HCT116 (cell line): ENCODE results near the gene RALGPS2. TPM values are rescaled to one million over a fixed set of nuclear protein-coding genes. Genes with fewer than 3 reads are reported as not detected.

ENCODE experiments used
- ATAC-seq: fragments of 200-7000 bp; cut with Tn5 transposase; 2 replicates; pipeline ENCODE4 v1.9.1; 2020; ENCODE audit warnings: mild to moderate bottlenecking, moderate library complexity
- BruUV-seq: library from RNA; stranded (reverse); fragments of 400-500 nt; replicated peaks from 2 replicates; lab custom pipeline; 2021; lab: Mats Ljungman, UMichigan
- CTCF ChIA-PET: fragments of 300-600 bp; sonication (Branson Sonifier 250); formaldehyde crosslinking; loops from one replicate; lab custom pipeline; 2021; ENCODE audit warnings: antibody characterized with exemption; lab: Charles Lee
- POLR2A ChIA-PET: fragments of 300-600, 350-600 bp; sonication (Branson Sonifier 250); formaldehyde crosslinking; loops from one replicate; lab custom pipeline; 2021; ENCODE audit warnings: antibody characterized with exemption; lab: Charles Lee
- RAD21 ChIA-PET, 2 experiments: fragments of 300-600 bp; sonication (Branson Sonifier 250); formaldehyde crosslinking; loops; one replicate each; lab custom pipeline; 2023; ENCODE audit warnings: low total read pairs in 2 of 2; ENCODE audit not compliant: uncharacterized antibody in 2 of 2, unreplicated experiment in 2 of 2, low non-redundant PET in 1 of 2; lab: Charles Lee
- DNase-seq: peaks from one replicate; pipeline ENCODE4 v3.0.0-alpha.2; 2010; ENCODE audit warnings: low read depth, low spot score
- H2AFZ ChIP-seq: fragments of 200-600 bp; shearing (Covaris generic), sonication (generic); 2 replicates; pipeline ENCODE4 v1.6.1; 2017; ENCODE audit warnings: low read depth, mixed run types, mixed read lengths, antibody characterized with exemption, low read length; ENCODE audit not compliant: poor library complexity, severe bottlenecking
- H3K27ac ChIP-seq: 2 replicates; pipeline ENCODE4 v1.5.1; 2012; ENCODE audit warnings: low read depth, low read length
- H3K27me3 ChIP-seq: fragments of 200-600 bp; sonication (generic); 2 replicates; pipeline ENCODE4 v1.6.1; 2016; ENCODE audit warnings: mixed run types, low read length, mixed read lengths; ENCODE audit not compliant: insufficient read depth
- H3K36me3 ChIP-seq, 2 experiments: fragments of 200-500 bp in 1 of 2; fragments of 200-600 bp in 1 of 2; sonication (Bioruptor generic) in 1 of 2; sonication (generic) in 1 of 2; 2 replicates each; pipeline versions ENCODE4 v1.5.1 to v1.6.1; 2014 to 2016; ENCODE audit warnings: low read length in 2 of 2, inconsistent platforms in 1 of 2, mixed read lengths in 1 of 2, mixed run types in 1 of 2; ENCODE audit not compliant: insufficient read depth in 2 of 2, control insufficient read depth in 1 of 2
- H3K4me1 ChIP-seq, 2 experiments: fragments of 200-600 bp in 1 of 2; sonication (generic) in 1 of 2; 2 replicates each; pipeline versions ENCODE4 v1.5.1 to v1.6.1; 2012 to 2017; ENCODE audit warnings: low read length in 2 of 2, inconsistent platforms in 1 of 2, mild to moderate bottlenecking in 1 of 2, mixed read lengths in 1 of 2, mixed run types in 1 of 2, moderate library complexity in 1 of 2; ENCODE audit not compliant: insufficient read depth in 2 of 2, control insufficient read depth in 1 of 2
- H3K4me2 ChIP-seq: fragments of 200-600 bp; sonication (generic); 2 replicates; pipeline ENCODE4 v1.6.1; 2017; ENCODE audit warnings: mixed run types, low read length, mixed read lengths
- H3K4me3 ChIP-seq, 2 experiments: fragments of 200-600 bp in 1 of 2; sonication (generic) in 1 of 2; replicated peaks in 1 of 2; 2 replicates each; pipeline ENCODE4 v1.5.1; 2011 to 2016; ENCODE audit warnings: low read length in 2 of 2, control low read depth in 1 of 2, low read depth in 1 of 2, mild to moderate bottlenecking in 1 of 2, mixed read lengths in 1 of 2, mixed run types in 1 of 2
- H3K79me2 ChIP-seq: fragments of 200-600 bp; sonication (generic); 2 replicates; pipeline ENCODE4 v1.6.1; 2017; ENCODE audit warnings: mild to moderate bottlenecking, mixed run types, low read length, moderate library complexity, mixed read lengths; ENCODE audit not compliant: insufficient read depth
- H3K9ac ChIP-seq: fragments of 200-600 bp; sonication (generic); 2 replicates; pipeline ENCODE4 v1.6.1; 2016; ENCODE audit warnings: low read length, mixed read lengths
- H3K9me2 ChIP-seq: fragments of 200-600 bp; sonication (generic), shearing (Covaris generic); 2 replicates; pipeline ENCODE4 v1.6.1; 2017; ENCODE audit warnings: mixed run types, mild to moderate bottlenecking, moderate library complexity; ENCODE audit not compliant: insufficient read depth
- H3K9me3 ChIP-seq, 2 experiments: fragments of 200-500 bp in 1 of 2; fragments of 200-600 bp in 1 of 2; sonication (Bioruptor generic) in 1 of 2; sonication (generic) in 1 of 2; 2 replicates each; pipeline ENCODE4 v1.6.1; 2014 to 2017; ENCODE audit warnings: low read length in 2 of 2, mixed read lengths in 2 of 2, inconsistent platforms in 1 of 2, low read depth in 1 of 2, mild to moderate bottlenecking in 1 of 2, mixed run types in 1 of 2, moderate library complexity in 1 of 2; ENCODE audit not compliant: control insufficient read depth in 1 of 2, insufficient read depth in 1 of 2
- H4K20me1 ChIP-seq: fragments of 200-600 bp; sonication (generic), shearing (Covaris generic); 2 replicates; pipeline ENCODE4 v1.6.1; 2017; ENCODE audit warnings: mixed run types, mild to moderate bottlenecking, moderate library complexity; ENCODE audit not compliant: insufficient read depth
- CBX3 ChIP-seq: IDR thresholded peaks from 2 replicates; pipeline ENCODE4 v1.6.1; 2012; ENCODE audit warnings: low read depth
- CEBPB ChIP-seq: IDR thresholded peaks from 2 replicates; pipeline ENCODE4 v1.6.1; 2012; ENCODE audit warnings: low read depth
- EGR1 ChIP-seq: IDR thresholded peaks from 2 replicates; pipeline ENCODE4 v1.6.1; 2012; ENCODE audit warnings: low read depth
- ELF1 ChIP-seq: IDR thresholded peaks from 2 replicates; pipeline ENCODE4 v1.6.1; 2012; ENCODE audit warnings: low read depth, borderline replicate concordance
- EZH2 ChIP-seq: fragments of 200-600 bp; sonication (generic); IDR thresholded peaks from 2 replicates; pipeline ENCODE4 v1.6.1; 2017; ENCODE audit warnings: antibody characterized with exemption, mixed run types
- EZH2phosphoT487 ChIP-seq: fragments of 200-600 bp; IDR thresholded peaks from 2 replicates; pipeline ENCODE4 v1.6.1; 2018; ENCODE audit warnings: antibody characterized with exemption, borderline replicate concordance
- FOSL1 ChIP-seq: IDR thresholded peaks from 2 replicates; pipeline ENCODE4 v1.6.1; 2012; ENCODE audit warnings: low read depth
- JUND ChIP-seq: IDR thresholded peaks from 2 replicates; pipeline ENCODE4 v1.6.1; 2012
- POLR2A ChIP-seq: IDR thresholded peaks from 2 replicates; pipeline ENCODE4 v1.7.0; 2011; ENCODE audit warnings: borderline replicate concordance; ENCODE audit not compliant: insufficient read depth, insufficient read length; ENCODE audit errors: extremely low read depth
- POLR2AphosphoS5 ChIP-seq: IDR thresholded peaks from 2 replicates; pipeline ENCODE4 v1.6.1; 2011; ENCODE audit warnings: mild to moderate bottlenecking, low read depth, low read length, moderate library complexity
- RAD21 ChIP-seq: IDR thresholded peaks from 2 replicates; pipeline ENCODE4 v1.6.1; 2012; ENCODE audit warnings: low read depth, mild to moderate bottlenecking
- SIN3A ChIP-seq: IDR thresholded peaks from 2 replicates; pipeline ENCODE4 v1.6.1; 2012; ENCODE audit warnings: low read depth
- SP1 ChIP-seq: IDR thresholded peaks from 2 replicates; pipeline ENCODE4 v1.6.1; 2012; ENCODE audit warnings: low read depth
- ZFX ChIP-seq: fragments of 450-650 bp; IDR thresholded peaks from 2 replicates; pipeline ENCODE4 v1.6.1; 2017
- ZNF274 ChIP-seq: fragments of 200-500 bp; sonication (Bioruptor generic); IDR thresholded peaks from 2 replicates; pipeline ENCODE4 v1.6.1; 2014; ENCODE audit warnings: mild to moderate bottlenecking, low read depth, low read length, inconsistent platforms
- intact Hi-C: fragments of 100-400 bp; cut with micrococcal nuclease; formaldehyde crosslinking; loops from 2 replicates; pipeline ENCODE4 v1.10.0; 2022
- total RNA-seq: library from RNA; stranded (reverse); gene quantifications from one replicate; pipeline ENCODE4 v1.2.1, GENCODE V29; 2021; ENCODE audit not compliant: unreplicated experiment
- TF ChIP-seq, protein P1 (sequence below): IDR thresholded peaks from 2 replicates; pipeline ENCODE4 v1.6.1; 2012; ENCODE audit warnings: low read depth
- TF ChIP-seq, protein P2 (sequence below), 3 experiments: fragments of 200-600 bp in 1 of 3; sonication (generic) in 1 of 3; IDR thresholded peaks in 2 of 3; conservative IDR thresholded peaks in 1 of 3; 2 replicates each; pipeline ENCODE4 v1.5.1; 2012 to 2017; ENCODE audit warnings: low read depth in 2 of 3, low read length in 2 of 3, antibody characterized with exemption in 1 of 3, borderline replicate concordance in 1 of 3, control low read depth in 1 of 3, mild to moderate bottlenecking in 1 of 3, mixed read lengths in 1 of 3, mixed run types in 1 of 3, moderate library complexity in 1 of 3; ENCODE audit not compliant: insufficient read depth in 1 of 3
- TF ChIP-seq, protein P3 (sequence below): IDR thresholded peaks from 2 replicates; pipeline ENCODE4 v1.6.1; 2012
- TF ChIP-seq, protein P4 (sequence below): IDR thresholded peaks from 2 replicates; pipeline ENCODE4 v1.6.1; 2012
- TF ChIP-seq, protein P5 (sequence below): IDR thresholded peaks from 2 replicates; pipeline ENCODE4 v1.6.1; 2011; ENCODE audit warnings: mild to moderate bottlenecking, low read length, moderate library complexity; ENCODE audit not compliant: insufficient replicate concordance; ENCODE audit errors: extremely low read depth

Gene RALGPS2
- total RNA-seq, 1 experiment from 2014 or later: 25.6 TPM

DNA sequence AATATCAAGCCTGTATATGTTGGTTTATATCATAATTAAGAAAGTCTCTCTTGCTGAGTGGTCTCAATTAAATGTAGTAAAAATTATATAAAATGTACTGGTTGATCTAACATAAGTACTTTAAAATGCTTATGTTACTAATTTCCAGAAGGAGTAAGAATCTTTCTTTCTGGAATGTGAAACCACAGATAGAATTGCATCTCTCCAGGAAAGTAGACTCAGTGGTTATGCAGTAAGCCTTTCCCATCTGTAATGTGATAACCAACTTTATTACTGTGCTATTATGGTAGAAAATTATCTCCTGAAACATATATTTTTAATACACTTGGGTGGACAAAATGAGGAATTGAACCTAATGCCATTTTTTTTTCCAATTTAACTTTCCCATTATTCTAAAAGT is 8.9 kb upstream of the RALGPS2 start:
- H3K4me2 ChIP-seq: no peak overlapping the region
- ChIA-PET POLR2A (no interaction called here), RAD21 (no interaction called here), CTCF (no interaction called here)
- H3K27me3 ChIP-seq: no peaks in the 10 kb centered on the region
- no peak overlapping the region for H3K4me3 ChIP-seq
- BruUV-seq: no TSS peak
- no peaks in the 10 kb centered on the region for H4K20me1 ChIP-seq
- intact Hi-C loops: no loop called here
- H3K9me3 ChIP-seq: no peaks in the 10 kb centered on the region
- no peaks in the 10 kb centered on the region for H3K4me1 ChIP-seq
- H3K27ac ChIP-seq: no peak overlapping the region
- H3K9ac ChIP-seq: no peak overlapping the region
- DNase-seq (no peak), ATAC-seq (no peak)
- H2AFZ ChIP-seq: no peak overlapping the region
- H3K9me2 ChIP-seq: no peaks in the 10 kb centered on the region
- TF ChIP-seq SP1: no peak
- no peak for TF ChIP-seq ZFX
- no peak for TF ChIP-seq POLR2A
- TF ChIP-seq ELF1: no peak
- no peak for TF ChIP-seq EZH2phosphoT487
- TF ChIP-seq RAD21: no peak
- TF ChIP-seq, protein P1, sequence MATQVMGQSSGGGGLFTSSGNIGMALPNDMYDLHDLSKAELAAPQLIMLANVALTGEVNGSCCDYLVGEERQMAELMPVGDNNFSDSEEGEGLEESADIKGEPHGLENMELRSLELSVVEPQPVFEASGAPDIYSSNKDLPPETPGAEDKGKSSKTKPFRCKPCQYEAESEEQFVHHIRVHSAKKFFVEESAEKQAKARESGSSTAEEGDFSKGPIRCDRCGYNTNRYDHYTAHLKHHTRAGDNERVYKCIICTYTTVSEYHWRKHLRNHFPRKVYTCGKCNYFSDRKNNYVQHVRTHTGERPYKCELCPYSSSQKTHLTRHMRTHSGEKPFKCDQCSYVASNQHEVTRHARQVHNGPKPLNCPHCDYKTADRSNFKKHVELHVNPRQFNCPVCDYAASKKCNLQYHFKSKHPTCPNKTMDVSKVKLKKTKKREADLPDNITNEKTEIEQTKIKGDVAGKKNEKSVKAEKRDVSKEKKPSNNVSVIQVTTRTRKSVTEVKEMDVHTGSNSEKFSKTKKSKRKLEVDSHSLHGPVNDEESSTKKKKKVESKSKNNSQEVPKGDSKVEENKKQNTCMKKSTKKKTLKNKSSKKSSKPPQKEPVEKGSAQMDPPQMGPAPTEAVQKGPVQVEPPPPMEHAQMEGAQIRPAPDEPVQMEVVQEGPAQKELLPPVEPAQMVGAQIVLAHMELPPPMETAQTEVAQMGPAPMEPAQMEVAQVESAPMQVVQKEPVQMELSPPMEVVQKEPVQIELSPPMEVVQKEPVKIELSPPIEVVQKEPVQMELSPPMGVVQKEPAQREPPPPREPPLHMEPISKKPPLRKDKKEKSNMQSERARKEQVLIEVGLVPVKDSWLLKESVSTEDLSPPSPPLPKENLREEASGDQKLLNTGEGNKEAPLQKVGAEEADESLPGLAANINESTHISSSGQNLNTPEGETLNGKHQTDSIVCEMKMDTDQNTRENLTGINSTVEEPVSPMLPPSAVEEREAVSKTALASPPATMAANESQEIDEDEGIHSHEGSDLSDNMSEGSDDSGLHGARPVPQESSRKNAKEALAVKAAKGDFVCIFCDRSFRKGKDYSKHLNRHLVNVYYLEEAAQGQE: no peak
- no peak for TF ChIP-seq EGR1
- no peak for TF ChIP-seq SIN3A
- TF ChIP-seq, protein P2, sequence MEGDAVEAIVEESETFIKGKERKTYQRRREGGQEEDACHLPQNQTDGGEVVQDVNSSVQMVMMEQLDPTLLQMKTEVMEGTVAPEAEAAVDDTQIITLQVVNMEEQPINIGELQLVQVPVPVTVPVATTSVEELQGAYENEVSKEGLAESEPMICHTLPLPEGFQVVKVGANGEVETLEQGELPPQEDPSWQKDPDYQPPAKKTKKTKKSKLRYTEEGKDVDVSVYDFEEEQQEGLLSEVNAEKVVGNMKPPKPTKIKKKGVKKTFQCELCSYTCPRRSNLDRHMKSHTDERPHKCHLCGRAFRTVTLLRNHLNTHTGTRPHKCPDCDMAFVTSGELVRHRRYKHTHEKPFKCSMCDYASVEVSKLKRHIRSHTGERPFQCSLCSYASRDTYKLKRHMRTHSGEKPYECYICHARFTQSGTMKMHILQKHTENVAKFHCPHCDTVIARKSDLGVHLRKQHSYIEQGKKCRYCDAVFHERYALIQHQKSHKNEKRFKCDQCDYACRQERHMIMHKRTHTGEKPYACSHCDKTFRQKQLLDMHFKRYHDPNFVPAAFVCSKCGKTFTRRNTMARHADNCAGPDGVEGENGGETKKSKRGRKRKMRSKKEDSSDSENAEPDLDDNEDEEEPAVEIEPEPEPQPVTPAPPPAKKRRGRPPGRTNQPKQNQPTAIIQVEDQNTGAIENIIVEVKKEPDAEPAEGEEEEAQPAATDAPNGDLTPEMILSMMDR (IDR thresholded peaks at IDR 0.05 in 2 of 3, conservative IDR thresholded peaks at IDR 0.05 in 1 of 3; ENCODE audit: borderline replicate concordance in 1 of 3, insufficient read depth in 1 of 3, low read depth in 2 of 3, low read length in 2 of 3): no peak
- TF ChIP-seq POLR2AphosphoS5: no peak
- no peak for TF ChIP-seq EZH2
- TF ChIP-seq JUND: no peak
- no peak for TF ChIP-seq CEBPB
- TF ChIP-seq, protein P3, sequence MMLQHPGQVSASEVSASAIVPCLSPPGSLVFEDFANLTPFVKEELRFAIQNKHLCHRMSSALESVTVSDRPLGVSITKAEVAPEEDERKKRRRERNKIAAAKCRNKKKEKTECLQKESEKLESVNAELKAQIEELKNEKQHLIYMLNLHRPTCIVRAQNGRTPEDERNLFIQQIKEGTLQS: no peak
- no peak for TF ChIP-seq ZNF274
- no peak for TF ChIP-seq CBX3
- TF ChIP-seq, protein P4, sequence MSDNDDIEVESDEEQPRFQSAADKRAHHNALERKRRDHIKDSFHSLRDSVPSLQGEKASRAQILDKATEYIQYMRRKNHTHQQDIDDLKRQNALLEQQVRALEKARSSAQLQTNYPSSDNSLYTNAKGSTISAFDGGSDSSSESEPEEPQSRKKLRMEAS: no peak
- no peak for TF ChIP-seq FOSL1
- TF ChIP-seq, protein P5, sequence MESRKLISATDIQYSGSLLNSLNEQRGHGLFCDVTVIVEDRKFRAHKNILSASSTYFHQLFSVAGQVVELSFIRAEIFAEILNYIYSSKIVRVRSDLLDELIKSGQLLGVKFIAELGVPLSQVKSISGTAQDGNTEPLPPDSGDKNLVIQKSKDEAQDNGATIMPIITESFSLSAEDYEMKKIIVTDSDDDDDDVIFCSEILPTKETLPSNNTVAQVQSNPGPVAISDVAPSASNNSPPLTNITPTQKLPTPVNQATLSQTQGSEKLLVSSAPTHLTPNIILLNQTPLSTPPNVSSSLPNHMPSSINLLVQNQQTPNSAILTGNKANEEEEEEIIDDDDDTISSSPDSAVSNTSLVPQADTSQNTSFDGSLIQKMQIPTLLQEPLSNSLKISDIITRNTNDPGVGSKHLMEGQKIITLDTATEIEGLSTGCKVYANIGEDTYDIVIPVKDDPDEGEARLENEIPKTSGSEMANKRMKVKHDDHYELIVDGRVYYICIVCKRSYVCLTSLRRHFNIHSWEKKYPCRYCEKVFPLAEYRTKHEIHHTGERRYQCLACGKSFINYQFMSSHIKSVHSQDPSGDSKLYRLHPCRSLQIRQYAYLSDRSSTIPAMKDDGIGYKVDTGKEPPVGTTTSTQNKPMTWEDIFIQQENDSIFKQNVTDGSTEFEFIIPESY: no peak
- TF ChIP-seq, all 23 proteins: peak for 0
- Histone ChIP-seq H3K36me3 (no peaks in the 10 kb centered on the region), H3K79me2 (no peaks in the 10 kb centered on the region)
